Esophagus squamous epithelium (tissue), 5 donors: ENCODE measurements around the gene PTPRS. TPM values are rescaled to one million over a fixed set of nuclear protein-coding genes. Genes with fewer than 3 reads are reported as not detected.

Source experiments
- DNase-seq: peaks from one replicate; lab custom pipeline; 2025; lab: John Stamatoyannopoulos, UW
- H3K27ac ChIP-seq, 4 donors: fragments of 200-600 bp; sonication (generic); one replicate each; pipeline ENCODE4 v1.5.1; 2016 to 2019; ENCODE audit warnings: mild to moderate bottlenecking in 1 of 4
- H3K27me3 ChIP-seq, 4 donors: fragments of 200-600 bp; sonication (generic); 1 replicate in 3 of 4; 2 replicates in 1 of 4; pipeline versions ENCODE4 v1.5.1 to v1.6.0; 2017 to 2021; ENCODE audit warnings: antibody characterized with exemption in 1 of 4
- H3K36me3 ChIP-seq, 3 donors: fragments of 200-600 bp; sonication (generic); one replicate each; pipeline ENCODE4 v1.5.1; 2016 to 2019
- H3K4me1 ChIP-seq, 3 donors: fragments of 200-600 bp; sonication (generic); one replicate each; pipeline ENCODE4 v1.5.1; 2017 to 2019
- H3K4me3 ChIP-seq, 4 donors: fragments of 200-600 bp; sonication (generic); 1 replicate in 3 of 4; 2 replicates in 1 of 4; pipeline ENCODE4 v1.5.1; 2016 to 2019; ENCODE audit warnings: mild to moderate bottlenecking in 2 of 4, moderate library complexity in 1 of 4
- H3K9me3 ChIP-seq, 3 donors: fragments of 200-600 bp; sonication (generic); one replicate each; pipeline ENCODE4 v1.5.1; 2016 to 2019
- POLR2A ChIP-seq, 4 donors: fragments of 450-650 bp; IDR thresholded peaks; one replicate each; pipeline ENCODE4 v1.6.1; 2017; ENCODE audit warnings: antibody characterized with exemption in 4 of 4, mild to moderate bottlenecking in 4 of 4, moderate library complexity in 3 of 4
- WGBS, 2 donors: methylation state at CpG; one replicate each; pipeline ENCODE4 v1.1.5; 2018; 5-methylcytosine and 5-hydroxymethylcytosine counted together
- intact Hi-C: fragments of 100-400 bp; cut with DNase I; formaldehyde crosslinking; loops from one replicate; pipeline ENCODE4 v1.15.0; 2022
- total RNA-seq, 4 donors: library from RNA; depleted of rRNA; stranded (reverse); fragments of >200 nt; gene quantifications; one replicate each; pipeline ENCODE4 v1.1.0, GENCODE V29; 2016
- TF ChIP-seq, protein P1 (sequence below), 6 experiments: fragments of 450-650 bp in 4 of 6; fragments of 200-600 bp in 2 of 6; sonication (generic) in 2 of 6; IDR thresholded peaks; one replicate each; pipeline ENCODE4 v1.5.1; 2016 to 2019; ENCODE audit warnings: antibody characterized with exemption in 6 of 6, mild to moderate bottlenecking in 4 of 6, moderate library complexity in 4 of 6
- donor health status: DM: yes; HTN: yes; CAD: no.

PTPRS gene
- total RNA-seq, 4 donors from 2014 or later = 61.7 to 173 (median 86.6) TPM

DNA sequence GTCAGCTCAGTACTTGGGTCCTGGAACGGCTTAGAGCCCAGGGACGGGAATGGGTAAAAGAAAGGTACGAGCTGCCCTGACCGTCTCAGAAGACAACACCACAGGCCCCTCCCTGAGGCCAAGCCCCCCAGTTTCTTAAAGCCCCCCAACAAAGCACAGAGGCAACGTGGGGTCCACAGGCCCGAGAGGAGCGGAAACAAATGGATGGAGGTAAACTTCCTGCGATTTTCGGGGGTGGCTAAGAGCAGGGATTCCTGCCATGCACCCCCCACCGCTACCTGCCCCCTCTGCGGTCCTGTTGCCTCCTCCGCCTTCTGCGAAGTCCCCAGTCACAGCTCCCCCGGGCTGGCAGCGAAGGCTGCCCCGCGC, 48.2 kb downstream of the PTPRS start:
- no peak for DNase-seq
- no peak for TF ChIP-seq POLR2A (IDR thresholded peaks at IDR 0.05)
- TF ChIP-seq, protein P1, sequence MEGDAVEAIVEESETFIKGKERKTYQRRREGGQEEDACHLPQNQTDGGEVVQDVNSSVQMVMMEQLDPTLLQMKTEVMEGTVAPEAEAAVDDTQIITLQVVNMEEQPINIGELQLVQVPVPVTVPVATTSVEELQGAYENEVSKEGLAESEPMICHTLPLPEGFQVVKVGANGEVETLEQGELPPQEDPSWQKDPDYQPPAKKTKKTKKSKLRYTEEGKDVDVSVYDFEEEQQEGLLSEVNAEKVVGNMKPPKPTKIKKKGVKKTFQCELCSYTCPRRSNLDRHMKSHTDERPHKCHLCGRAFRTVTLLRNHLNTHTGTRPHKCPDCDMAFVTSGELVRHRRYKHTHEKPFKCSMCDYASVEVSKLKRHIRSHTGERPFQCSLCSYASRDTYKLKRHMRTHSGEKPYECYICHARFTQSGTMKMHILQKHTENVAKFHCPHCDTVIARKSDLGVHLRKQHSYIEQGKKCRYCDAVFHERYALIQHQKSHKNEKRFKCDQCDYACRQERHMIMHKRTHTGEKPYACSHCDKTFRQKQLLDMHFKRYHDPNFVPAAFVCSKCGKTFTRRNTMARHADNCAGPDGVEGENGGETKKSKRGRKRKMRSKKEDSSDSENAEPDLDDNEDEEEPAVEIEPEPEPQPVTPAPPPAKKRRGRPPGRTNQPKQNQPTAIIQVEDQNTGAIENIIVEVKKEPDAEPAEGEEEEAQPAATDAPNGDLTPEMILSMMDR (IDR thresholded peaks at IDR 0.05) = no peak
- H3K9me3 ChIP-seq = no peaks in the 10 kb centered on the region
- intact Hi-C loops = no loop called here
- peak overlapping the region; percentile 55 to 91 (median 64) for H3K4me3 ChIP-seq
- H3K27ac ChIP-seq = peak overlapping the region; percentile 85 to 94 (median 90)
- no peaks in the 10 kb centered on the region for H3K36me3 ChIP-seq
- WGBS, 2 donors = 3 to 14% methylated on average over 1 to 5 of the region's 17 CpGs
- peaks cover 22 to 72% (median 36%) of the 10 kb centered on the region in 3 donors for H3K4me1 ChIP-seq
- peaks cover 0 to 36% (median 0%) of the 10 kb centered on the region in 4 donors for H3K27me3 ChIP-seq

DNA sequence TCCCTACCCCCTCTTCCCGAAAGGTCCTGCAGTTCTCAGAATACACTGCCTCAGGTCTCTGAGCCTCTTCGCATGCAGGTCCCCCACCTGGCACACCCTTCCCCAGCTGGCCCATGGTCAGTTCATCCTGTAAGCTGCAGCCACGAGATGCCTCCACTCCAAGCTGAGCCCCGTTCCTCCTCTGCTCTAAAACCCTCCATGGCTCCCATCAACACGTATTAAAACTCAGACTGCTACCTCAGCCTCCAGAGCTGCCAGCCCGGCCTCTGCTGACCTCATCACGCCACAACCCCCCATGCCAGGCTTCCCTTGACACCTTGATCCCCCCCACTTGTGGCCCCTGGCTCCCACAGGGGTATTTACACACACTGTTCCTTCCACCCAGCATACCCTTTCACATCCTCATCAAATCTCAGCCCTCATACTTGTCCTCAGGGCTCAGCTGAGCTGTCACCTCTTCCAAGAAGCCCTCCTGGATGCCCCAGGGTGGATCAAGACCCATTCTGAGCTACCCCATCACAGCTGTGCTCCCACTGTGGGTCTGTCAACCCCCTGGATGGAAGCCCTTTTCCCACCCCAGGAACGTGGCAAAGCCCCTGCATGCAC, 48.9 kb downstream of the PTPRS start:
- intact Hi-C loops = no loop called here
- DNase-seq = no peak
- 66% methylated on average over 7 to 8 of the region's 8 CpGs for WGBS, 2 donors
- H3K27me3 ChIP-seq = peaks cover 0 to 36% (median 0%) of the 10 kb centered on the region in 4 donors
- H3K4me3 ChIP-seq = peak overlapping the region; percentile 55 to 91 (median 64)
- H3K4me1 ChIP-seq = peaks cover 22 to 76% (median 36%) of the 10 kb centered on the region in 3 donors
- peak overlapping the region in 3 of 4 donors; percentile 51 to 92 (median 85) for H3K27ac ChIP-seq
- no peaks in the 10 kb centered on the region for H3K36me3 ChIP-seq
- no peak for TF ChIP-seq POLR2A (IDR thresholded peaks at IDR 0.05)
- TF ChIP-seq, protein P1 (IDR thresholded peaks at IDR 0.05) = no peak
- H3K9me3 ChIP-seq = no peaks in the 10 kb centered on the region

Other genes starting within 250 kb of the PTPRS start
- not detected for gene ZNRF4, start 114.6 kb upstream of the PTPRS start, total RNA-seq
- 10 to 100 TPM; 19.6 to 44.2 (median 28.0) TPM for gene TINCR, start 227.1 kb upstream of the PTPRS start, total RNA-seq